ENCODE measurements around the gene BCAN.

- no peak for TF ChIP-seq CTCF (IDR thresholded peaks at IDR 0.05)
- TF ChIP-seq POLR2A (IDR thresholded peaks at IDR 0.05) = no peak
Measured at GRCh38 chr1:156709031-156709430, 67.1 kb downstream of the BCAN start.
